Uterus (tissue), 4 donors: ENCODE data around the gene CCL20. TPM values are rescaled to one million over a fixed set of nuclear protein-coding genes. Genes with fewer than 3 reads are reported as not detected.
"Not testable (repeated sequence)": the region's sequence is repeated elsewhere in the genome, so short reads cannot be mapped to it uniquely, and the experiment has no call there.

Experiments
- DNase-seq, 2 donors: peaks; one replicate each; pipeline ENCODE4 v3.0.0-alpha.2; 2019 to 2020
- H3K27ac ChIP-seq, 2 donors: fragments of 200-600 bp; sonication (generic); 1 replicate in 1 of 2; 2 replicates in 1 of 2; pipeline ENCODE4 v1.5.1; 2016 to 2018
- H3K27me3 ChIP-seq, 2 donors: fragments of 200-600 bp; sonication (generic); one replicate each; pipeline ENCODE4 v1.5.1; 2018 to 2019; ENCODE audit warnings: control low read depth in 1 of 2
- H3K36me3 ChIP-seq, 2 donors: fragments of 200-600 bp; sonication (generic); one replicate each; pipeline ENCODE4 v1.5.1; 2019; ENCODE audit warnings: control low read depth in 1 of 2
- H3K4me1 ChIP-seq, 2 donors: fragments of 200-600 bp; sonication (generic); one replicate each; pipeline ENCODE4 v1.5.1; 2018 to 2019; ENCODE audit warnings: control low read depth in 1 of 2
- H3K4me3 ChIP-seq, 2 donors: fragments of 200-600 bp; sonication (generic); 1 replicate in 1 of 2; 2 replicates in 1 of 2; pipeline ENCODE4 v1.5.1; 2018 to 2019; ENCODE audit warnings: mild to moderate bottlenecking in 1 of 2
- H3K9me3 ChIP-seq, 2 donors: fragments of 200-600 bp; sonication (generic); one replicate each; pipeline ENCODE4 v1.5.1; 2019; ENCODE audit warnings: control low read depth in 1 of 2
- POLR2A ChIP-seq, 2 donors: fragments of 450-650 bp; IDR thresholded peaks; one replicate each; pipeline ENCODE4 v1.6.1; 2016; ENCODE audit warnings: antibody characterized with exemption in 2 of 2, mild to moderate bottlenecking in 1 of 2, moderate library complexity in 1 of 2
- intact Hi-C: fragments of 100-400 bp; cut with DNase I; formaldehyde crosslinking; loops from one replicate; pipeline ENCODE4 v1.15.1; 2023; ENCODE audit warnings: low total_unique reads
- total RNA-seq, 4 donors: library from RNA; depleted of rRNA in 3 of 4; stranded (reverse); fragments of >200 nt in 3 of 4; gene quantifications; one replicate each; pipeline versions ENCODE4 v1.1.0 to v1.2.4, GENCODE V29; 2014 to 2023
- TF ChIP-seq, protein P1 (sequence below), 4 experiments: fragments of 200-600 bp in 2 of 4; fragments of 450-650 bp in 2 of 4; sonication (generic) in 2 of 4; IDR thresholded peaks; one replicate each; pipeline ENCODE4 v1.5.1; 2016 to 2019; ENCODE audit warnings: antibody characterized with exemption in 4 of 4, mild to moderate bottlenecking in 2 of 4, moderate library complexity in 1 of 4
- donor health status: DM: yes; HTN: yes; CAD: no.

Gene CCL20
- total RNA-seq, 4 donors from 2014 or later, result not detected

DNA sequence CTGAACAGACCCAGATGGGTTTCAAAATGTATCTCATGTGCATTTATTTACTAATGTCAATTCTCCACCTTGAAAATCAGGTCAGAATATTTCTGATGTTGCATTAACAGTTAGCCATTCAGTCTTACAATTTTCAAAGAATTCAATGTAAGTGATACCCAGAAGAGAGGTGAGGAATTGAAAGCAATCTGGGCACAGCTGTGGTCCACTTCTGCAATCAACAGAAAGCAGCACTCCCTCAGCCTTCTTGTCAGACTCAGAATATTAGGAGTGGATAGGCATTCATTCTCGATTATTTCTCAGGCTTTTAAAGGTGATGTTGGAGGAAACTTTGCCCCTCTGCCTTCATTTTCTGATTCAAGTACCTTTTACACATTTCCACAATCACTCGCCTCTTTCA is 15.7 kb downstream of the CCL20 start:
- H3K4me1 ChIP-seq, result no peaks in the 10 kb centered on the region
- intact Hi-C loops, result no loop called here
- TF ChIP-seq, protein P1, sequence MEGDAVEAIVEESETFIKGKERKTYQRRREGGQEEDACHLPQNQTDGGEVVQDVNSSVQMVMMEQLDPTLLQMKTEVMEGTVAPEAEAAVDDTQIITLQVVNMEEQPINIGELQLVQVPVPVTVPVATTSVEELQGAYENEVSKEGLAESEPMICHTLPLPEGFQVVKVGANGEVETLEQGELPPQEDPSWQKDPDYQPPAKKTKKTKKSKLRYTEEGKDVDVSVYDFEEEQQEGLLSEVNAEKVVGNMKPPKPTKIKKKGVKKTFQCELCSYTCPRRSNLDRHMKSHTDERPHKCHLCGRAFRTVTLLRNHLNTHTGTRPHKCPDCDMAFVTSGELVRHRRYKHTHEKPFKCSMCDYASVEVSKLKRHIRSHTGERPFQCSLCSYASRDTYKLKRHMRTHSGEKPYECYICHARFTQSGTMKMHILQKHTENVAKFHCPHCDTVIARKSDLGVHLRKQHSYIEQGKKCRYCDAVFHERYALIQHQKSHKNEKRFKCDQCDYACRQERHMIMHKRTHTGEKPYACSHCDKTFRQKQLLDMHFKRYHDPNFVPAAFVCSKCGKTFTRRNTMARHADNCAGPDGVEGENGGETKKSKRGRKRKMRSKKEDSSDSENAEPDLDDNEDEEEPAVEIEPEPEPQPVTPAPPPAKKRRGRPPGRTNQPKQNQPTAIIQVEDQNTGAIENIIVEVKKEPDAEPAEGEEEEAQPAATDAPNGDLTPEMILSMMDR (IDR thresholded peaks at IDR 0.05), result no peak
- TF ChIP-seq POLR2A (IDR thresholded peaks at IDR 0.05), result no peak
- H3K9me3 ChIP-seq, result no peaks in the 10 kb centered on the region
- H3K27me3 ChIP-seq, result no peaks in the 10 kb centered on the region
- no peaks in the 10 kb centered on the region for H3K36me3 ChIP-seq
- DNase-seq, result no peak
- H3K4me3 ChIP-seq, result no peak overlapping the region
- no peak overlapping the region for H3K27ac ChIP-seq

DNA sequence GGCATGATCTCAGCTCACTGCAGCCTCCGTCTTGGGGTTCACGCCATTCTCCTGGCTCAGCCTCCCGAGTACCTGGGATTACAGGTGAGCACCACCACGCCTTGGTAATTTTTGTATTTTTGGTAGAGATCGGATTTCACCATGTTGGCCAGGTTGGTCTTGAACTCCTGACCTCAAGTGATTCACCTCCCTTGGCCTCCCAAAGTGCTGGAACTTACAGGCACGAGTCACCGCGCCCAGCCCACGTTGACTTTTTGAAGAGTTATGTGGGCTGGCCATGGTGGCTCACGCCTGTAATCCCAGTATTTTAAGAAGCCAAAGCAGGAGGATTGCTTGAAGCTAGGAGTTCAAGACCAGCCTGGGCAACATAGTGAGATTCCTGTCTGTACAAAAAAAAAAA is 20.8 kb downstream of the CCL20 start:
- intact Hi-C loops, result no loop called here
- DNase-seq, result no peak
- TF ChIP-seq POLR2A (IDR thresholded peaks at IDR 0.05), result no peak
- TF ChIP-seq, protein P1 (IDR thresholded peaks at IDR 0.05), result no peak
- no peak overlapping the region for H3K4me3 ChIP-seq
- H3K27me3 ChIP-seq, result no peaks in the 10 kb centered on the region
- H3K36me3 ChIP-seq, result no peaks in the 10 kb centered on the region
- no peak overlapping the region for H3K27ac ChIP-seq
- H3K4me1 ChIP-seq, result no peaks in the 10 kb centered on the region
- no peaks in the 10 kb centered on the region for H3K9me3 ChIP-seq

DNA sequence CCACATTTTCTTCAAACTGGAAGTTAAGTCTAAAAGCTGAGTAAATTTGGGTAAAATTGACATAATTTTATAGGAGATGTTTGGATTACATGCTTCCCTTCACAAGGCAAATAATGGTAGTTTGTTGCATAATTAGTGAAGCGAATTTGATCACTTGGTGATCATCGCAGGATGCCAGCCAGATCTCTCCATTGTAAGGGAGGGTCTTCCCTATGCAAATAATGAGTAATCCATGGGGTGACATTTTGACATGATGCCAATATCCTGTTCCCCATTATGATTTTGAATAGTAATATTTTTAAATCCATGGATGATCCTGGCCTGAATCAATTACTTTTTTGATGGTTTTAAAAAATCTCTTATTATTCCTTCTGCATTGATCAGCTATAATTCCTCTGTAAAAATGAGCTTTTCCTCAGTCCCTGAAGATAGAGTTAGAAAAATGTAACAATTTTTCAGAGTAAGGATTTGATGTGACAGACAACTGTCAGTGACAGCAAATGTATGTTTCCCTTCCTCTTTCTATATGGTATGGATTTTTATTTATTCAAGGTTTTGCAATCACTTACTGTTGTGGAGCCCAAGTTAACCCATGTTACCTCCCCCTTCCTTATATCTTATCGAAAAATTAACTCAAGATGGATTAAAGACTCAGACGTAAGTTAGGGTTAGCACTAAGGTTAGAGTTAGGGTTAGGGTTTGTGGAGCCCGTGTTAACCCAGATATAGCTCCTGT is 21.4 kb downstream of the CCL20 start:
- H3K27ac ChIP-seq, result no peak overlapping the region
- no peak for DNase-seq
- no peak for TF ChIP-seq POLR2A (IDR thresholded peaks at IDR 0.05)
- TF ChIP-seq, protein P1 (IDR thresholded peaks at IDR 0.05), result no peak
- no peaks in the 10 kb centered on the region for H3K4me1 ChIP-seq
- H3K27me3 ChIP-seq, result no peaks in the 10 kb centered on the region
- no peak overlapping the region for H3K4me3 ChIP-seq
- H3K36me3 ChIP-seq, result no peaks in the 10 kb centered on the region
- H3K9me3 ChIP-seq, result no peaks in the 10 kb centered on the region
- intact Hi-C loops, result no loop called here

DNA sequence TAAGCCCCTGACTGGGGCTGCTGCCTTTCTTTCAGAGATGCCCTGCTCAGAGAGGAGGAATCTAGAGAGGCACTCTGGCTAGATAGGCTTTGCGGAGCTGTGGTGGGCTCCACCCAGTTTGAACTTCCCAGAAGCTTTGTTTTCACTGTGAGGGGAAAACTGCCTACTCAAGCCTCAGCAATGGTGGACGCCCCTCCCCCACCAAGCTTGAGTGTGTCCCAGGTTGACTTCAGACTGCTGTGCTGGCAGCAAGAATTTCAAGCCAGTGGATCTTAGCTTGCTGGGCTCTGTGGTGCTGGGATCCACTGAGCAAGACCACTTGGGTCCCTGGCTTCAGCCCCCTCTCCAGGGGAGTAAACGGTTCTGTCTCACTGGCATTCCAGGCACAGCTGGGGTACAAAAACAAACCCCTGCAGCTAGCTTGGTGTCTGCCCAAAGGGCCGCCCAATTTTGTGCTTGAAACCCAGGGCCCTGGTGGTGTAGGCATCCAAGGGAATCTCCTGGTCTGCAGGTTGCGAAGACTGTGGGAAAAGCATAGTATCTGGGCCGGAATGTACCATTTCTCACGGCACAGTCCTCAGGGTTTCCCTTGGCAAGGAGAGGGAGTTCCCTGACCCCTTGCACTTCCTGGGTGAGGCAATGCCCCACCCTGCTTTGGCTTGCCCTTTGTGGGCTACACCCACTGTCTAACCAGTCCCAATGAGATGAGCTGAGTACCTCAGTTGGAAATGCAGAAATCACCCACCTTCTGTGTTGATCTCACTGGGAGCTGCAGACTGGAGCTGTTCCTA is 25.9 kb downstream of the CCL20 start:
- H3K4me3 ChIP-seq, H3K4me1 ChIP-seq, DNase-seq, H3K27me3 ChIP-seq, H3K9me3 ChIP-seq, intact Hi-C loops, H3K36me3 ChIP-seq, H3K27ac ChIP-seq: not testable (repeated sequence)

DNA sequence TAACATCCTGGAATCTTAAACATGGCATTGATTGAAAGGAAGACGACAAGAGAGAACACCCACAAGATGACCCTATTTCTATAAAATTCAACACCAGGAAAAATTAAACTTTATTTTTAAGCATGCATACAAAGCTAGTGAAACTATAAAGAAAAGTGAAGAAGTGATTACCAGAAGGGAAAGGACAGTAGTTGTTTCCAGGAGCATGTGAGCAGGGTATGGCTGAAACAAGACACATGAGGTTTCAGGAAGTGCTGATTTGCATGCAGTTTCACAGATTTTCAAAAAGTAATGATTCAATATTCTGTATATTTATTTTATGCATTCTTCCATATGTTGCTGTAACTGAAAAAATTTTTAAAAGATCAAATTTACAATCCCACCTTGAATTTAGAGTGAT is 33.2 kb downstream of the CCL20 start:
- H3K27me3 ChIP-seq, result no peaks in the 10 kb centered on the region
- no peaks in the 10 kb centered on the region for H3K9me3 ChIP-seq
- H3K27ac ChIP-seq, result no peak overlapping the region
- H3K4me1 ChIP-seq, result no peaks in the 10 kb centered on the region
- intact Hi-C loops, result no loop called here
- TF ChIP-seq, protein P1 (IDR thresholded peaks at IDR 0.05), result no peak
- no peak for TF ChIP-seq POLR2A (IDR thresholded peaks at IDR 0.05)
- no peak overlapping the region for H3K4me3 ChIP-seq
- no peak for DNase-seq
- H3K36me3 ChIP-seq, result no peaks in the 10 kb centered on the region
